Measurements from ENCODE around the gene NPS.

The NPS gene, protein sequence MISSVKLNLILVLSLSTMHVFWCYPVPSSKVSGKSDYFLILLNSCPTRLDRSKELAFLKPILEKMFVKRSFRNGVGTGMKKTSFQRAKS

DNA sequence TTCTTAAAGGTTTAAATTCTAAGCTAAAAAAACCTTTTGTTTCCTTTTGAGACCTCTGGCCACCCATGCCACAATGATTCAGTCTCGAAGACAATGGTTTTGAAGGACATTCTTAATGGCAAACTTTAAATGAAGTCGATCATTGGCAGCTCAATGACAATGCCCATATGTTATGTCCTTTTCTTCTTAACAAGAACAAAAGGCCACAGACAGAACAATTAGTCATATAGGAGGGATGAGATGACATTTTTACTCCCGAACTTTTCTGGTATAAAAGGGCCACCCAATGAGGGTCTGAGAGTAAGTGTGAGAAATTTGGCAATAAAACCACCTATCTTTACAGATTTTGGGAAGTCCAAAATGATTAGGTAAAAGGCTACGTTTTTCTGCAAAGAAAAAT, at the start of gene NPS:
Gene NPS (plus strand): TSS at position 301 of the 400 bp plus-strand sequence. CDS start 60 bp downstream, at position 361.
- in situ Hi-C loops (cut with HindIII; ENCODE audit: low sequenced_read_pairs) = no loop called here

DNA sequence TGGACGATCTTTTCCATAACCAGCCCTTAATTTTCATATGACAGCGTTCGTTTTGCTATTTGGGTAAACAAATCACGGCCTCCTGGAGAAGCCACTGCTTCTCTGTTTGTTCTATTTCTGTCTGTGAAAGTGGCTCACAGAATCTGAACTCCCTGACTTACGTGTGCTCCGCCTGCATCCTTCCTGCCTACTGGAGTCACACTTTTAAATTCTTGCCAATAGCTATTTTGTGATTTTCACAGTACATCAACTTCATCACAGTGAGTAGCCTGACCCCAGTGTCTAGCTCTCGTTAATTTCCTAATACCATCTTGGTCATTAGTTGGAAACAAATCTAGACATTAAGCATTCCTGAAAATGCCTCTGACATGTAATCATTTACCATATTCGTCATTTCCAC, 49.0 kb upstream of the NPS start:
- in situ Hi-C loops (cut with HindIII; ENCODE audit: low sequenced_read_pairs) = no loop called here

DNA sequence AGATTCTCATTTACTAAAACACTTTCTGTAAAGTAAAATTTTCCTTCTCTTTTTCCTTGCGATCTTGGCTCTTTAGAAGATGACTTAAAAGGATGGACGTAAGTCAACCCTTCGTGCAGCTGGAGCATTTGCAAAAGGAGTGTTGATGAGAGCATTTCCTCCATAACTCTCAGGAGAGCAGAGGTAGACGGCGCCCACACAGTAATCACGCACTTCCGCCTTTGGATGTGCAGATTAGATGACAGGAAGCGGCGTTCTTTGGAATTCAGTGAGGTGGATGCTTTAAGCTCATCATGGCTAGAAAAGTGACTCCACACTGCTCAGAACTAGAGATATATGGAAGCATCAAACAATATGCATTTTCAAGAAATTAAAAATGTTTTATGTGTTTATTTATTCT, 43.0 kb upstream of the NPS start:
- in situ Hi-C loops (cut with HindIII; ENCODE audit: low sequenced_read_pairs) = no loop called here

DNA sequence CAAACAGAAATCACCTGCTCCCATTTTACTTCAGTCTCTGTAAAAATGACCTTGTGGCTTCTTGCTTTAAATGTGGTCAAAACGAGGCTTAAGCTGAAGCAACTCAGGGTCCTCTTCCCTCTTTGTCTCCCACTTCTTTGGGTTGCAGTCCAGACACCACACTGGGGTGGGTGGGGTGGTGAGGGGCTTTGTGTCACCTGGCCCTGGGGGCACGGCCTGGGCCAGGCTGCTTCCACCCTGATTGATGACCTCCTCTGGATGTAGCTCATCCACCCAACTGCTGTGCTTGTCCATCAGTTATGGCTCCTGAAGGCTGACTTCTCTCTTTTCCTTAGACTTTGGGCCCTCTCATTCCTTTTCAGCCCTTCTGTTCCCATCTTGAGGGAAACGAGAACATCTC, 26.8 kb upstream of the NPS start:
- in situ Hi-C loops (cut with HindIII; ENCODE audit: low sequenced_read_pairs) = no loop called here

DNA sequence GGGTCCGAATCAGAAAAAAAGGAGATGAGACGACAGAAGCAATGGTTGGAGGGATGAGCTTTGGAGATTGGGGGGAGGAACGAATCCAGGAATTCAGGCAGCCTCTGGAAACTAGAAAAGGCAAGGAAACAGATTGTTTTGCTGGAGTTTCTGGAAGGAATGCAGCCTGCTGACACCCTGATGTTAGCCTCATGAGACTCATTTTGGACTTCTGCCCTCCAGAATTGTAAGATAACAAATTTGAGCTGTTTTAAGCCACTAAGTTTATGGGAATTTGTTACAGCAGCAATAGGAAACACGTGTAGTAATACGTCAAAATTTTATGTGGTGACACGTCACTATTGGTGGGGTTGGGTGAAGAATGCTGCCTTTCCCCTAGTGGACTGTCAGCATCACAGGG, 25.6 kb upstream of the NPS start:
- in situ Hi-C loops (cut with HindIII; ENCODE audit: low sequenced_read_pairs) = no loop called here

DNA sequence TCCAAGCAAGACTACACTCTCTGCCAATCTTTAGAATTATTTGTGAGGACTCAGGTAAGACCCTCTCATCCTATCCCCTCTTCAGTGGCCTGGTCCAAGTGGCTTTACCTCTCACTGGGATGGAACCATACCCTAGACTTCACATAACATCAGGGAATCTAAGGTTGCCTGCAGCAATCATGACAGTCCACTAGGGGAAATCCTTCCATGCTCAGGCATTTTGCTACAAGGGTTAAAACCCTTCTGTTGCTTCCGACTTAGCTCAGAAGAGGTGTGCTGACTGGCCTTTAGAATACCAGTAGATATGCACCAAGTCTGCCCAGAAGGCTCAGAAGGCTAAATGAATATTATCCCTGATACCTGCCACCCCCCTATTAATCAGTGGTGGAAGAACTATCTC, 24.9 kb upstream of the NPS start:
- in situ Hi-C loops (cut with HindIII; ENCODE audit: low sequenced_read_pairs) = no loop called here

DNA sequence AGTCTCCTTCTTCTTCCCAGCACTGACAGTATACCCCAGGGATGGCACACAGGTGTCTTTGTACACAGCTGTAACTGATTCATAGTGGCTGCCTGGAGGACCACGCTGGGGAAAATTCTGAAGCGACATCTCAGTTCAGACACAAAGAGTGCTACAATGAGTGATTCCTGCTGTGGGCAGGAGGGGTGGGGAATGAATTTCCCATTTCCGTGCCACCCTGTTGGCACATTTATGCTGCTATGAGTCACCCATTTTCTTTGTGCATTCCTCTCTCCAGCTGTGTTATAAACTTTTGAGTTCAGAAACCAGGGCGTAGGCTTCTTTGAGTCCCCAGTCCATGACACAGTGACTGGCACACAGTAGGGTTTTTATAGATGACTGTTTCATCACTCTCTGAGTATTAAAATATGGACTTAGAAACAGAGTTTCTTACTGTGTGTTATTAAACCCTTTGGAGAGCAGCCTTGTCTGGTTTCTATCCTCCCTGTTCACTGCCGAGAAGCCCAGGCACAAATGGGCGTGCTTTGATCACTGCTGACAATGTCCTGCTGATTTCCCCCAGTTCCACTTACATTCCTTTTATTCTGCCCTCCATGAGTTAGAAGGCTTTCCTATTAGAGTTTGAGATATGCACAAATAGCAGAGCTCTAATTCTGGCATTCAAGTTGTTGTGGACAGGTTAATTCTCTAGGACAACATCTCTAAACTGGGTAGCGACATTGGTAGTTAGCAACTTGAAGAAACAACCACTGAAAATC, 24.0 kb upstream of the NPS start:
- in situ Hi-C loops (cut with HindIII; ENCODE audit: low sequenced_read_pairs) = no loop called here

DNA sequence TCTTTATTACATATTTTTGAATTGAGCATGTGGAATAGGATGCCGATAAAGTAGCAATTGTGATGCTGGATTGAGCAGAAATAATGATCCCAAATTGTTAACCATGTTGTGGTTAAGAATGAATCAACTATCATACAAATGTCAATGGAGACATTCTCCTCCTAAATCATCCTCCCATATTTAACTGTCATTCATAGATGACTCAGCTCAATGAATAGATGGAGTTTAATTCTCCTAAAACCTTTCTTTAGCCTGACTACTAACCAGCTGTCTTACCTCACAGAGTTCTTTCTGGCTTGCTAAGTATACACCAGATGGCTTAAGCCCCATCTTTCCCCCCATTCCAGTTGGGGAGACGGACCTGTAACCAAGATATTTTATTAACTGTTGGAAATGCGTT, 23.4 kb upstream of the NPS start:
- in situ Hi-C loops (cut with HindIII; ENCODE audit: low sequenced_read_pairs) = no loop called here

DNA sequence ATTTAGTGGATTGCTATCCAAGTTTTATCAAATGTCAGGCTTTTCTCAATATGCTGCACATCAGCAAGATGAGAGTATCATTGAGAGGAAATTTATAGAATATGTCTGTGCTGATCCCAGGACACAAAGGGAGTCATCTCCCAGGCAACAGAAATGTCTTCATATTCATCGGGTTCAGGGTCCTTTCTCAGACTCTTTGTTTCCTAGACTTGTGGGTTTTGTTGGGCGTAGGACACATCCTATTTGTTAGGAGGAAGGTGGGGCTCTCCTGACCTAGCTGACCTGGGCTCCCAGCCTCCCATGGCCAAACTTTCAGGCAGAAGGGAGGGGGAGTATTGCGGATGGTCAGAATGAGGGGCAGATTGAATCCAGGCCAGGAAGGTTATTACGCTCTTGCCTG, 22.9 kb upstream of the NPS start:
- in situ Hi-C loops (cut with HindIII; ENCODE audit: low sequenced_read_pairs) = no loop called here

DNA sequence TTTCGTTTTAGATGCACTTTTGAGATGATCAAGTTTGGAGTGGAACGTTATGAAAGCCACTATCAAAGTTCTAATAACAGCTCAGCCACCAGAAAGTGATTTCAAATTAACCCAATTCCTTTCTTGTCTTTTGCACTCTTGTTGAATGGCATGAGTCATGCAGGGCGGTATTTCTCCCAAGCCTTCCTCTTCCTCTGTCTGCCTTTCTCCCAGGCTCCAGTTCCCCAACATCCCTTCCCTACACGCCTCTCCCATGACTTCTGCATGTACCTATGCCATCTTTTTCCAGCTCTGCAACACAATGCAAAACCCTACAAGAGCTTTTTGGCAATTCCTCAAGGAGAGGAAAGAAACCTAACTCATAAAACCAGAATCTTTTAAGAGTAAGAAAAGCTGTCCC, 21.8 kb upstream of the NPS start:
- in situ Hi-C loops (cut with HindIII; ENCODE audit: low sequenced_read_pairs) = no loop called here

DNA sequence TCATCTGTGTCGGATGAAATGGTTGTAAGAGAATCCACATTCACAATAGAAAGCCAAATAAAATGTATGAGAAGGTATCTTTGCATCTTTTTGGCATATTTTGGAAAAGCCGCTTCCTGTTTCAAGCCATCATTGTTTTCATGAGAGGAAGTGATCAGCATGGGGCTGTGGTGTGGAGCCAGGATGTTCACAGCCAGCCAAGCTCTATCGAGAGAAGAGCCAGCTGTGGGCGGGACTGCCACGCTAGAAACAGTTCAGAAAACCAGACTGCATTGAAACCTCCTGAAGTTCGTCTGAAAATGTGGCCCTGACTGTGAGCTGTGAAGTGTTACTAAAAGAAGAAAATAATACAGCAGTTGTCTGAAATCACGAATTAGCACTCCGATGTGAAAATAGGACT, 21.2 kb upstream of the NPS start:
- in situ Hi-C loops (cut with HindIII; ENCODE audit: low sequenced_read_pairs) = no loop called here

DNA sequence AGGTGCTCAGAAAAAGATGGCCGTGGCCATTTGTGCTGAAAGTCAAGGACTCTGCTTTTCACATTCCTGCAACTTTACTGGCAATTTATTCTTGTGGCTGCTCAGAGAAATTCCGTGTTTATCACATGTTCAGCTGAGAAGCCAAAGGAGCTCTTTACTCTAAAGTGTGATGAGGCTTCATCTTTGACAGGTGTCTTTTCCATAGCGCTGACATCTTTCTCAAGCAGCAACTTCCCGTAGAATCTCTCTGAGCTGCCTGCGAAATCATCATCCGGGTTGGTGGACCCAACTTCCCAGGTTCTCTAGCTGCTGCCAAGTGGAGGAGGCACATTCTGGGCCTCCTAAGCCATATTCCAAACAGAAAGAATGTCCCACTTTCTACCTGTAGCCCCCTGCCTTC, 16.9 kb upstream of the NPS start:
- in situ Hi-C loops (cut with HindIII; ENCODE audit: low sequenced_read_pairs) = no loop called here

DNA sequence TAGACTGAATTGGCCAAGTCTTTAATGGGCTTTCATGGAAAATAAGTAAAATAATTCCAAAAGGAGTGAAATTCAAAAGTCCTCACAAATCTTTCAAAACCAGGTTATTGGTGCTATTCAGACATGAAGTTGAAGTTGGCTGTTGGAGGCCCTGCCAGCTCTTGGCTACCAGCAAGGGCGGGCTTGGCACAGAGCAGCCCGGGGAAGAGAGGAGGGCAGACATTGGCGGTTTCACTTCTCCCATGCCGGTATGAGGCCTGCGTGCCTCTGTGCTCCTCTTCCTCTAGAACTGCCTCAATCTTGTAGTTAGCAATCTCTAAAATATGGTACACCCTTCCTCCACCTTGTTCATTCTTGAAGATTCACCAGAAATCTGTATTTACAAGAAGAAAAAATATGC, 16.4 kb upstream of the NPS start:
- in situ Hi-C loops (cut with HindIII; ENCODE audit: low sequenced_read_pairs) = no loop called here

DNA sequence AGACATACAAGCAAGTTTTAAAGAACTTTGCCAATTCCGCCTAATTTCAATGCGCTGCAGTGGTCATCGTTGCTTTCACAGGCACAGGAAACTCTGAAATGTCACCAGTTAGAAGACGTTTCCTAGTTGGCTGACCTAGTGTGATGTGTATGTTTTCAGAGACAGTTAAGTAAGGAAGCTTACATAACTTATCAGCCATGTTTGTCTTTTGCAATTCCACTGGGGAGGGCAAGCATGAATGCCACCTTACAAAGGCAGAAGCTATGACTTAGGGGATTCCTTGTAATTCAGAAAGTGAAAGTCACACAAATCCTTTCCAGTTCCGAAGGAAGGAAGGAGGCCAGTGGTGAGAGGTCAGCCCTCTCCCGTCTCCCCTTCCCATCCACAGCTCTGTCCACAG, 15.0 kb upstream of the NPS start:
- in situ Hi-C loops (cut with HindIII; ENCODE audit: low sequenced_read_pairs) = no loop called here

DNA sequence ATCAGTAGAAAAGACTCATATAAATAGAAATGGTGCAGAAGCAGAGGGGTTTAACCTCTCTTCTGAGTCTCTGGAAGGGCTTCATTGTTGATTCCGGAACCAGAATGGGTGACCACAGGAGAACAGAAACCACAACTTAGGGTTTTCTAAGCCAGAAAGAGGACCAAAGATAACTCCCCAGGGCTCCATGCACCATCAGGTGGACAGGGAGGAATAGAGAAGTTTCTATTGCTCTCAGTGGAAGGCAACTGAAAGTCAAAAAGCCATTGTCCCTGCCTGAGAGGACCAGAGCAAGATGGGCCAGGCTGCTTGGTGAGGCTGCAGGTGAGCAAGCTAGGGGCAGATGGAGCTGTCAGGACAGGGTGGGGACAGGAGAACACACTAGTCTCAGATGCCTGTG, 14.6 kb upstream of the NPS start:
- in situ Hi-C loops (cut with HindIII; ENCODE audit: low sequenced_read_pairs) = no loop called here

DNA sequence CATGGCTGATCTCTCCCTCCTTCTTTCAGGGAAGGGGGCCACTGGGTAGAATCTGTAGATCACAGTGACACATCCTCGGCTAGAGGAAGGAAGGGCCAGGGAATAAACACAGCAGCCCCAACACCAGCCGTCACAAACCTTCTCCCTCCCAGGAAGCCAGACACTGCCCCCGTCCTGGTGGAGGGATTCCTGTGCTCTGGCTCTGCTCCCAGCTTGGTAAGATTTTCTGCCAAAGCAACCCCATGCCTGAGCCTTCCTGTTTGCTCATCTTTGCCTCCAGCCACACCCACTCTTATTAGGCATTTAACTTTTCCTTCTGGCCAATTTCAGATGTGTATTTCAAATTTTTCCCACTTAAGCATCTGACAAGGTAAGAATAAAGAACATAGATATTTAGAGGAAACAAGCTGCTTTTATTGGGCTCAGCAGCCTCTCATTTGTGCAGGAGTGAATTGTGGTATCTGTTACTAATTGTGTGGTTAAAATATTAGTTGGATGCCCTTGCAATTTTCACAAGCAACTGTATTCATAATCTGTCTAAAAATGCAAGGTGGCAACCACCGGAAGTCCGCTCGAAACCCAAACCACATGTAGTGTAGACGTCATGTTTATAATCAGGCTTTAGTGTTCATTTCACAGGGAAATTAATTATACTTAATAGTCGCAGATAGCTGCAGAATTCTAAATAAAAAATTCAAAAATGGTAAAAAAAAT, 13.2 kb upstream of the NPS start:
- in situ Hi-C loops (cut with HindIII; ENCODE audit: low sequenced_read_pairs) = no loop called here

DNA sequence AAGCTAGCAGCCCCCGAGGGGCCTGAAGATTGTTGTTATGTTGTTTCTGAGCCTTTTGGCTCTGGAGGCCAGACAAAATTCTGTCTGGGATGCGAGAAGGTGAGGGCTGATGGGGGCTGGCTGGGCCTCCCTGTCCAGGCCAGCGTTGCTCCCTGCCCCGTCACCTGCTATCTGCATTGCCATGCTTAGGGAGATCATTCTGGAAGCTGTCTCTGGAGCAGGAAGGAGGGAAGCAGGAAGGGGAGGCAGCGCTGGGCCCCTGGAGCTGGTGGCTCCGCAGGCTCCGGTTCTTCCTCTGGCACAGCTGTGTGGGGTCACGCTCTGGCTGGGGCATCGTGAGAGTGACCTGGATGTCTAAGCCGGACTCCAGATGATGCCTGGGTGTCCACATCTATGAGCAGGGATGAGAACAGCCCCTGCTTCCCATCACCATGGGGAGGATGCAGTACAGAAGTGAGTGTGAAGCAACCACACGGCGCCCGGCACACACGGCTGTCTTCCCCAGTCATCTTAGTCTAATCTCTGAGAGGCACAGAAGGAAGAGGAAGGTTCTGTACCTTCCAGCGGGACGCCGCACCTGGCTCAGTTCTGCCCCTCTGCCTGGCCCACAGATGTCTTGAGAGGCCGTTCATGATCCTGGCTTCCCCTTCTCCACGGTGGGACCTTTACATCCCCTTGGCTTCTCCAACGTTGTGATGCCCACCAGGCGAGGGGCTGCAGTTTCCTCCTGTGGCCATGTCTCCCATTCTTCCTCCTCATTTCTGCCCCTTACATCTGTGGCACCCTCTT, 11.9 kb upstream of the NPS start:
- in situ Hi-C loops (cut with HindIII; ENCODE audit: low sequenced_read_pairs) = no loop called here

DNA sequence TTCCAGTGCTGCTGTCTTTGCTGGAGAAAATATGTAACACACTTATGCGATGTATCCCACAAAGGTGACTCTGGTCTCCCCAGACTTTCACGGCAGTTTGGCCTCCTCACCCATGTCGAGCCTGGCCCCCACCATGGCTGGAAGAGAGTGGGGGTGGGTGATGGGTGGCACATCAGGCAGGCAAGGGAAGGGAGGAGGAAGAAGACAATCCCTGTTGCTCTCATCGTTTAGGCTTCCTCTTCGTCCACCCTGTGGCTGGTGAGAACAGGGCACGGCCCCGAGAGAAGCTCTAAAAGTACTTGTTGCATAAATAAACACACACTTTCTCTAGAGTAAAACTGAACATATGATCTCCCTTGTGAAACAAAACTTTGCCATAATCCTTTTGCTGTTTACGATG, 11.2 kb upstream of the NPS start:
- in situ Hi-C loops (cut with HindIII; ENCODE audit: low sequenced_read_pairs) = no loop called here

DNA sequence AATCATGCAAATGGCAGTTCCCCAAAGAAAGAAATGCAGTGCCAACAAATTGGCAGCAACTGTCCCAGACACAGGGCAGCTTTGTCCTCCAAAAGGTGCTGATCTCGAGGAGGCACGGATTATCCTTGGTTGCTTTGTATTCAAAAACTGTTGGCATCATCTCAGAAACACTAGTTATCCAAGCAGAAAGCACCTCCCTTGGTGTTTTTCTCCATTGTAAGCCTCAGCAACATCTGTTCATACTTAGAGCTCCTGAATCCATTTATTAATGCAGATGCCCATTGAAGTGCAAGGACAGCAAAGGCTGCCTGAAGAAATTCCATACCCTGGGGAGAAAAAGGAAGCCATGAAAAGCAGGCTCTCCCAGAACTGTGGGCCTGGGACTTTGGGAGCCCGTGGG, 1.1 kb upstream of the NPS start:
- in situ Hi-C loops (cut with HindIII; ENCODE audit: low sequenced_read_pairs) = no loop called here

DNA sequence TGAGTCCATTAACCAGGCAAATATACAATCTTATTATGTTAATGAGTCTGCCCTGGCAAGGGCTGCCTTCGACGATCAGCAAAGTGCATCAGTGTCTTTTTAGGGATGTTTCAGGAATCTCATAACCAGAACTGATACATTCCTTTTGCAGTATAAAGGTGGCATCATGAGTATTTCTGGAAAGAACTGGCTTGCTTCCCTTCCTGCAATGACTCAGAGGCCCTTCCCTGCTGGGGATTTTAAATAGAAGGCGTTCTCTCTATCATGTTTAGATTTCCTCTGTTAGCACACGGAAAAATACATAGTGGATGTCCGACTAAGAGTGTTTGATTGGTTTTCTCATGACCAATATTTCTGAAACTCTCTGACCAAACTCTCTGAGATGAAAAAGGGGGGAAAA, 1.8 kb downstream of the NPS start:
- in situ Hi-C loops (cut with HindIII; ENCODE audit: low sequenced_read_pairs) = no loop called here

DNA sequence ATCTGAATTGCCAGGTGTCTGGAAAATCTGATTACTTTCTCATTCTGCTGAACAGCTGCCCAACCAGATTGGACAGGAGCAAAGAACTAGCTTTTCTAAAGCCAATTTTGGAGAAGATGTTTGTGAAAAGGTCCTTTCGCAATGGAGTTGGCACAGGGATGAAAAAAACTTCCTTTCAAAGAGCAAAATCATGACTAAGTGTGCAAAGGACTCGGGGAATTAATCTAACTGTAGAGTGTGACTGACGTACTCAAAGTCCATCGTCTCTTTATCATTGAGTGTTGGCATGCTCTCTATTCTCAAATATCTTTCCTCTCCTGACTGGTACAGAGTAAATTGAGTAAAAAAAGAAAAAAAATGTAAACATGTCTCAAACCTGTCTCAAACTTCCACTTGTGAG, 3.3 kb downstream of the NPS start:
- in situ Hi-C loops (cut with HindIII; ENCODE audit: low sequenced_read_pairs) = no loop called here

DNA sequence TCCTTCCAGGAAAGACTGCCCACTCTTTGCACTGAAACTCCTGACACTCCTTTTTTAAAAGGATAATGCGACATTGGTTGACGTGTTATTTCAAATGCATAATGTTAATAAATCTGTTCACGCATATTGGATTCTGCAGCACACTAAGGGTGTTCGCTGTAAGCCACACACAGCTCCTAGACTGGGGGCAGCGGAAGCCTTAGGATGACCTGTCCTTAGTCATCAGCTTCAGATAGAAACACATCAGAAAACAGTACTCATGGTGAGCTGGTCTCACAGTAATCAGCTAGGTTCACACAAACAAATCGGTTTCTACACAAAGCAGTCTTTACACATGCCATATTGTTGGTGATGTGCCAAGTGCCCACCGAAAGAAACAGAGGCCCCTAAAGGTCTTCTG, 4.3 kb downstream of the NPS start:
- in situ Hi-C loops (cut with HindIII; ENCODE audit: low sequenced_read_pairs) = no loop called here
